ENCODE measurements around the gene DNAI7.

The DNAI7 gene

GRCh38 chr12:25195056-25195971 lies at the start of gene DNAI7, which contains the start of gene ETFRF1:
Gene DNAI7 (minus strand): TSS chr12:25195160. CDS start chr12:25195078, 82 bp downstream.
Gene ETFRF1 (plus strand): TSS chr12:25195237. CDS start chr12:25203957, 8,720 bp downstream.
- DNase-seq (ENCODE audit: low read depth), result peak; percentile 95

- DNase-seq (ENCODE audit: low read depth), result no peak
Measured at GRCh38 chr12:25243680-25243990, 48.7 kb upstream of the DNAI7 start.

DNA sequence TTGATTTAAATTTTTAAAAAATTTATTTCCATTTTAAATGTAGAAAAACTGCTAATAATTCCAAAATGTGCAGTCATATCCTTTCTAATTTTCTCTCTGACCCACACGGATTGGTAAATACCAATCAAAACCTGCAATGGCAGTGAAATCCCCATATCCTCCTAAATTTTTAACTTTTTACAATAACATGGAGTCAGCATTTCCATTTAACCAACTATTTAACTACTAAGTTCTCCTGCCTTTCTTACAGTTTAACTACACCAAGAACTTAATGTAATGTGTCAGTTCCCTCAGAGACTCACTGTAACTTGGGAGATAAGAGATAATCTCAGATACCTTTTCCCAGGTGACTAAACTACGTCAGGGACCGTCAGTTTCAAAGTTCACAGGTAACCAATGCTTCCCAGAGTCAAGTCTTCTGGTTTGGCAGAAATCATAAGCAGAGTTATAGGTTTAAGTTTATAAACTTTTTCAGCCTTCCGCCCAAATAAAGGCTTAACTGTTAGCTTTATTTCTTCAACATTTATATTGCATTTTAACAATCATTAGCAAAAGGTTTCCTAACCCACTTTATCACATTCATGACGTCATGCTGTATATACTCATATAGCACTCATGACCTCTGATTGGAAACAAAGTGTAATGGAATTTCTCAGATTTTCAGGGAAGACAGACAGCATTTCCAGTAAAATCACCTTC lies 48.2 kb upstream of the DNAI7 start:
- DNase-seq (ENCODE audit: low read depth), result no peak

DNA sequence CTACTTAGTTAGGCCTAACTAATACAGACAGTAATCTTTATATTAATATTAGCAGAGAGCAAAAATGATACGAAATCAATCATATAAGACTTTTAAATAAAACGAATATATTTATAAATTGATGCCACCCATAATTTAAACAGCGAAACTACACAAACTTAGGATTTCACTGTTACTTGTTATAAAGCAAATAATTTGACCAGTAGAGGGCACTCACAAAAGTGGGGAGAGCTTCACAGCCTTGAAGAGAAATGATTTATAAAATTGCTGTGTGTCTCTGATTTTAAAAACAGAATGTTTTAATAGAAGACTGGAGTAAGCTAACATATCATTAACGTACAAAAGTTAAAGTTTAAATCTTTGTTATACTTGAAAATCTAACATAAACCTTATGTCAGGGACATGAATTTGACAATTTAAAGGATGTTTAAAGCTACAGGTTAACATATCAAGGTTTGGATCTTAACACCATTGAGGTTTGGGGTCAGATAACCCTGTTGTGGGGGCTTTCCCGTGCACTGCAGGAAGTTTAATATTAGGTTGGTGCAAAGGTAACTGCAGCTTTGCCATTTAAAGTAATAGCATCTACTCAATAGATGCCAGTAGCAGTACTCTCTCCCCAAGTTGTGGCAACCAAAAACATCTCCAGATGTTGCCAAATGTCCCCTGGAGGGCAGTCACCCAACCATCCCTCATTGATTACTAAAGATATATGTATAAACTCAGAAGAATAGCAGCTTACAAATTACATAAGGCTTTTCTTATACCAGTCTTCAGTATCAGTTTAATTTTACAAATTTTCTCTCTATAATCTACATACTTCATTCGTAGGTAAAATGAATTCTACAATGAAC lies 46.4 kb upstream of the DNAI7 start:
- DNase-seq (ENCODE audit: low read depth), result peak; percentile 60

- DNase-seq (ENCODE audit: low read depth), result no peak
Measured at GRCh38 chr12:25236626-25237025, 41.7 kb upstream of the DNAI7 start.

DNA sequence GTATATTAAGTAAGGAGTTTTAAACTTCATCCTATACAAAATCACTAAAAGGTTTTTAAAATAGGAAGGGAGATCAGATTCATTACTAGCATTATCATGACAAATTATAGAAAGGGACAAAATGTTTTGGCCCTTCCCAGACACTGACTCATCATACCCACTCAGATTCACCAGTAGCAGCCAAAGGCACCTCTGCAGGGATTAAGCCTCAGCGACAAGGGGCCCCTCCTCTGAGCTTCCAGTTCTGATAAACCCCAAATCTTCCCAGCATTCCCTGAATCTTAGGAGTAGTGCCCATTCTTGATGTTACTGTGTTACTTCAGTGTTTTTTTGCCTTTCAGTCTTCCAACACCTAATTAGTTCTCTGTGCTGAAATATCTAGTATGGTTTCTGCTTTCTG lies 41.2 kb upstream of the DNAI7 start:
- peak; percentile 39 for DNase-seq (ENCODE audit: low read depth)

- no peak for DNase-seq (ENCODE audit: low read depth)
Measured at GRCh38 chr12:25213338-25213737, 18.4 kb upstream of the DNAI7 start.

- no peak for DNase-seq (ENCODE audit: low read depth)
Measured at GRCh38 chr12:25208554-25208953, 13.6 kb upstream of the DNAI7 start.

DNA sequence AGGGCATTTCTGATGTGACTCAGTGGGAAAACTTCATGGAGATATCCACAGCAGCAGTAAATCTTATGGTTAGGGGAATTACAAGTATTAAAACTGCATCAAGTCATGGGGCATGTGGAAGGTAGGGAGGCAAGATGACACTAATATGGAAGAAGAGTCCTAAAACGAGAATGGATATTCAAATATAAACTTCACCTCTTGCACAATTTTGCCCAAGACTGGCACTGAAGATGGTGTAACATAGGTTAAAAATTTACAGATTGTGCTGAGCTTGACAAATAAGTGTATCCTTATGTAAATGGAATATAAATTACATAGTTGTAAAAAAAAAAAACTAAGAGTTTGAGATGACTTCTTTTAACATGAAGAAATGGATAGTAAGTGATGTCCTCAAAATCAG lies 12.9 kb upstream of the DNAI7 start:
- DNase-seq (ENCODE audit: low read depth), result no peak

DNA sequence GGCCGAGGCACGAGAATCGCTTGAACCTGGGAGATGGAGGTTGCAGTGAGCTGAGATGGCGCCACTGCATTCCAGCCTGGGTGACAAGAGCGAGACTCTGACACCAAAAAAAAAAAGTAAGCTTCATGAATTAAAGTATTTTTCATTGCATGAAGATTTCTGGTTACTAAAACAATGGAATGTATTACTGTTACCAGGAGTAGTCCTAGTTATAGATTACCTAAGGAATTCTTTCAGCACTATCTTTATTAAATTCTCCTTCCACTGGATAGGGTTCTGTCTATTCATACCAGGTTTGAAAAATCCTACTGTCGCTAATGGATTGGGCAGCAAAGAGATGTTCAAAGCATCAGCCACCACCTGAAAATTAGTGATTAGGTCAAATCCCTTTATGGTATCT lies 12.5 kb upstream of the DNAI7 start:
- DNase-seq (ENCODE audit: low read depth), result no peak

DNA sequence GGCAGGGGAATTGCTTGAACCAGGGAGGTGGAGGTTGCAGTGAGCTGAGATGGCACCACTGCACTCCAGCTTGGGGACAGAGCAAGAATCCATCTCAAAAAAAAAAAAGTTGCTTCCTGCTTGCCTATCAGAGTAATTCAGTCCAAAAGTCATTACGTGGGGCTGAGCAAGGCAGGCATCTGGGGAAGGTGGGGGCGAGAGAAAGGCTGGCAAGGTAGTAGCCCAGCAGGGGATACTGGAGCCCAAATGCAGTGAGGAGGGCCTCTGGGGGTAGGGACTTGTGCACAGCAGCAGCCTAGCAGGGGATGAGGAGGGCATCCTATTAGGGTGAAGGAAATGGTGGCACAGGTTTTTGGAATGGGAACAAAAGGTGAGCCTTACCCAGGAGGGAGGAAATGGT lies 7.2 kb upstream of the DNAI7 start:
- DNase-seq (ENCODE audit: low read depth), result no peak

DNA sequence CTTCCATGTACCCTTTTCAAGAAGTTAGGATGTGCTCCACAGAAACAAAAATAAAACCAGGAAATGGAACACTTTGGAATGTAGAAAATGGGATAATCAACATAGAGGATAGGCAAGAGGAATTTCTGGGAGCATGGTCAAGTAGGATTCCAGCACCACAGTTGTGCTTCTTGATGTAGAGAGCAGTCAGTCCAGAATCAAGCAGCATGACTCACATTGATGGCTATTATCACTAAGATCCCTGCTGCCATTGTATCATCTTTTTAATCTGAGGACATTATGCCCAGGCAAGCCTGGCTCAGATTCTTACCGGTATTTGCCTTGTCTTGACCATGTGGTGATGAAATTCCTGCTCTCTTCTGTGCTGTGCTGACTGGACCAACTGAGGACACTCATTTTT lies 5.7 kb upstream of the DNAI7 start:
- peak; percentile 92 for DNase-seq (ENCODE audit: low read depth)

GRCh38 chr12:25197608-25198007 lies 2.6 kb upstream of the DNAI7 start:
- no peak for DNase-seq (ENCODE audit: low read depth)

DNA sequence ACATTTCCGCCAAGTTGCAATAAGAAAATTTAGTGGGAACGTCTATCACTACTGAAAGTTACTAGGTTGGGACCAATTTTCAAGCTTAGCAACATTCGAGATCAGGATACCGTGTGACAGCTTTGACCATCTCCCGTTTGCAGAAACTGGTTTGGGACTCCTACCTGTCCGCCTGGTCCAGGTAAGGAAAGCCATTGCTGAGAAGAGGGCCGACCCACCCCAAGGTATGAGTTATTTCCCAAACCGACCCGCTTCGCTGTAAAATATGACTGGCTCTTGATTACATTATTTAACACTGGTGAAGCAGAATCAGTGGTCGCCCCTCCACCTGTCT lies 271 bp downstream of the DNAI7 start:
- no peak for DNase-seq (ENCODE audit: low read depth)

GRCh38 chr12:25194214-25194613 lies 746 bp downstream of the DNAI7 start:
- DNase-seq (ENCODE audit: low read depth), result peak; percentile 63

DNA sequence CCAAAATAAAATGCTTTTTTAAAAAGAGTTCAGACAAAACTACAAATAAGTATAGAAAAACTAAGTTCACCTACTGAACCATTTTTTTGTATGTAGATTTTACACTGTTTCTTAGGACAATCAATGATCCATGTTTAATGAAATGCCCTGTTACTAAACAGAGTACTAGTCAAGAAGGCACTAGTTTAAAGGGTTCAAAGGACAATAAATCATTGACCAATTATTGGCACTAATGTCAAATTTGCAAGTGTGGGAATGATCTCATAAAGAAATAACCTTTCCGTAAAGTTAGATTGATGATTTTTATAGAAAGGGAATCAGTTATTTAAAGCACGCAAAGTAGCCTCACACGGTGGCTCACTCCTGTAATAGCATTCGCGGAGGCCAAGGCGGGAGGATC lies 4.2 kb downstream of the DNAI7 start:
- DNase-seq (ENCODE audit: low read depth), result no peak

- no peak for DNase-seq (ENCODE audit: low read depth)
Measured at GRCh38 chr12:25189656-25190055, 5.3 kb downstream of the DNAI7 start.

DNA sequence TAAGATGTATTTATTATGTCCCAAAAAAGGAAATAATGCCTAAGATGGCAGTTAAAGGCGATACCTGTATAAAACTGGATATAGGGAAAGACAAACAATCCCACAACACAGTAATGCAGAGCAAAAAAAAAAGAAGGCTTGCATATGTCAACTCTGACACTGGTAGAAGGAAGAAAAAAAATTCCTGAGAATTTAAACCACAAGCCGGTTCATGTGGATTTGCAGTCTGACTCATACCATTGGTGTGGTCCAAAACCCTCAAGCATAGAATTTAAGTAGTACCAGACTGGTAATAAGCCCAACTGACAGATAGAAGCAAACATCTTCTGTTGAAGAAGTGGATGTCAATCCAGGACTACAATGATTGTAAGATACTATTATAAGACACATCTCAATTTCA lies 7.2 kb downstream of the DNAI7 start:
- DNase-seq (ENCODE audit: low read depth), result peak; percentile 94

DNA sequence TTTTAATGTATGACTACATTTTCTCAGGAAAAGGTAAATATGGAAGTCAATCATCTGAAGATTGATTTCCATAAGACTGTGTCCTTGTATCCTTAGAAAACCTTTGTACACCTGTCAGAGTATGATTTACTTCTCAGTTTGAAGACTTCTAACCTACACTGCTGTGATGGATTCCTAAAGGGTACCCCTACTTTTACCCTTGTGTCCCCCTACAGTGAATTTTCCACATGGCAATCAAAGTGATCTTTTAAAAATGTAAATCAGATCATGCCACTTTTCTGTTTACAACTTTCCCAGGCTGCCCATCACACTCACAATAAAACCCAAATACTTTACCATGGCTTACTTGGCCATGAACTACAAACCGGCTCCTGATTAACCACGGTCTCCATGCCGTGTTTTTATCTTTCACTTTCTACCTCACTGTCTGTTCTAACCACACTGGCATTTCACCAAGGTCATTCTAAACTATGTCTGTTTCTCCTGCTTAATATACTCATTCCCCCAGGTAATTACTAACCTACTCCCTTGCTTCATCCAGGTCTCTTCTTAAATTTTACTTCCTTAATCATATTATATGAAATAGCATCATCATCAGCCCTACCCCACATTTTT lies 8.1 kb downstream of the DNAI7 start:
- DNase-seq (ENCODE audit: low read depth), result peak; percentile 22

GRCh38 chr12:25186038-25186787 lies 8.7 kb downstream of the DNAI7 start:
- DNase-seq (ENCODE audit: low read depth), result no peak

GRCh38 chr12:25184132-25184531 lies 10.8 kb downstream of the DNAI7 start:
- no peak for DNase-seq (ENCODE audit: low read depth)
